IMR-90 (cell line): Measurements from ENCODE around the gene F2RL3. TPM values are rescaled to one million over a fixed set of nuclear protein-coding genes. Genes with fewer than 3 reads are reported as not detected.
"Not testable (repeated sequence)": the region's sequence is repeated elsewhere in the genome, so short reads cannot be mapped to it uniquely, and the experiment has no call there.

Source experiments
- ATAC-seq: fragments of 200-7000 bp; cut with Tn5 transposase; 2 replicates; pipeline ENCODE4 v1.9.1; 2020; ENCODE audit warnings: low read depth, mild to moderate bottlenecking, moderate library complexity
- BruUV-seq: library from RNA; stranded (reverse); fragments of 400-500 nt; replicated peaks from 2 replicates; lab custom pipeline; 2021; lab: Mats Ljungman, UMichigan
- CTCF ChIA-PET: fragments of 300-600 bp; formaldehyde crosslinking; extraction: SDS; loops from one replicate; lab custom pipeline; 2021; ENCODE audit warnings: antibody characterized with exemption; lab: Yijun Ruan, JAX
- POLR2A ChIA-PET: fragments of 300-600 bp; sonication (Branson Sonifier 250); formaldehyde crosslinking; loops from one replicate; lab custom pipeline; 2022; ENCODE audit warnings: antibody characterized with exemption; ENCODE audit not compliant: unreplicated experiment; lab: Charles Lee
- DNase-seq: peaks from one replicate; pipeline ENCODE4 v3.0.0; 2013
- H2AFZ ChIP-seq: replicated peaks from 2 replicates; pipeline ENCODE3; 2013; ENCODE audit warnings: low read length, mild to moderate bottlenecking; ENCODE audit not compliant: poor library complexity
- H2AK5ac ChIP-seq: 2 replicates; pipeline ENCODE4 v1.6.1; 2013; ENCODE audit warnings: low read depth, low read length, inconsistent platforms
- H2AK9ac ChIP-seq: replicated peaks from 2 replicates; pipeline ENCODE3; 2013; ENCODE audit warnings: mild to moderate bottlenecking, low read depth, low read length, moderate library complexity; ENCODE audit not compliant: poor library complexity
- H2BK120ac ChIP-seq: 2 replicates; pipeline ENCODE4 v1.6.1; 2013; ENCODE audit warnings: low read depth, low read length, inconsistent platforms
- H2BK15ac ChIP-seq: 3 replicates; pipeline ENCODE4 v1.6.1; 2013; ENCODE audit warnings: low read depth, low read length, inconsistent platforms
- H2BK20ac ChIP-seq: 2 replicates; pipeline ENCODE4 v1.6.1; 2013; ENCODE audit warnings: low read depth, mild to moderate bottlenecking, inconsistent platforms, low read length, moderate library complexity
- H2BK5ac ChIP-seq: 2 replicates; pipeline ENCODE4 v1.6.1; 2013; ENCODE audit warnings: mild to moderate bottlenecking, low read depth, low read length, inconsistent platforms; ENCODE audit not compliant: poor library complexity, severe bottlenecking
- H3K14ac ChIP-seq: replicated peaks from 2 replicates; pipeline ENCODE4 v1.6.1; 2013; ENCODE audit warnings: low read depth, low read length, inconsistent platforms
- H3K18ac ChIP-seq: 2 replicates; pipeline ENCODE4 v1.6.1; 2013; ENCODE audit warnings: low read depth, low read length, control low read depth
- H3K23ac ChIP-seq: 2 replicates; pipeline ENCODE4 v1.6.1; 2013; ENCODE audit warnings: low read depth, low read length, inconsistent platforms
- H3K27ac ChIP-seq: 2 replicates; pipeline ENCODE4 v1.5.1; 2013; ENCODE audit warnings: mild to moderate bottlenecking, control low read depth, low read length; ENCODE audit not compliant: insufficient read depth
- H3K27me3 ChIP-seq: 2 replicates; pipeline ENCODE4 v1.6.1; 2013; ENCODE audit warnings: low read length; ENCODE audit not compliant: control insufficient read depth, insufficient read depth
- H3K36me3 ChIP-seq: 2 replicates; pipeline ENCODE4 v1.6.1; 2013; ENCODE audit warnings: low read length, mixed read lengths; ENCODE audit not compliant: control insufficient read depth, insufficient read depth
- H3K4ac ChIP-seq: 2 replicates; pipeline ENCODE4 v1.6.1; 2013; ENCODE audit warnings: low read depth, low read length, inconsistent platforms
- H3K4me1 ChIP-seq: 2 replicates; pipeline ENCODE4 v1.6.1; 2013; ENCODE audit warnings: low read length, mixed read lengths; ENCODE audit not compliant: control insufficient read depth, insufficient read depth
- H3K4me2 ChIP-seq: 2 replicates; pipeline ENCODE4 v1.6.1; 2013; ENCODE audit warnings: low read depth, mild to moderate bottlenecking, control low read depth, low read length, moderate library complexity
- H3K4me3 ChIP-seq: 2 replicates; pipeline ENCODE4 v1.5.1; 2013; ENCODE audit warnings: low read depth, mild to moderate bottlenecking, control low read depth, low read length, moderate library complexity; ENCODE audit not compliant: insufficient read depth
- H3K56ac ChIP-seq: 2 replicates; pipeline ENCODE4 v1.6.1; 2013; ENCODE audit warnings: low read length, inconsistent platforms; ENCODE audit not compliant: insufficient read depth; ENCODE audit errors: extremely low read depth
- H3K79me1 ChIP-seq, 2 experiments: 2 replicates each; pipeline ENCODE4 v1.6.1; 2013; ENCODE audit warnings: low read length in 2 of 2, inconsistent platforms in 1 of 2, low read depth in 1 of 2
- H3K9ac ChIP-seq: 2 replicates; pipeline ENCODE4 v1.6.1; 2013; ENCODE audit warnings: low read depth, low read length, control low read depth
- H3K9me1 ChIP-seq: 2 replicates; pipeline ENCODE4 v1.6.1; 2013; ENCODE audit warnings: low read length, inconsistent platforms; ENCODE audit not compliant: insufficient read depth
- H3K9me3 ChIP-seq: 2 replicates; pipeline ENCODE4 v1.6.1; 2013; ENCODE audit warnings: low read length; ENCODE audit not compliant: control insufficient read depth, insufficient read depth
- H4K20me1 ChIP-seq: 2 replicates; pipeline ENCODE4 v1.6.1; 2013; ENCODE audit warnings: low read length, inconsistent platforms; ENCODE audit not compliant: insufficient read depth
- H4K5ac ChIP-seq: 2 replicates; pipeline ENCODE4 v1.6.1; 2013; ENCODE audit warnings: mild to moderate bottlenecking, low read depth, low read length, control low read depth
- H4K8ac ChIP-seq, 2 experiments: 2 replicates each; pipeline ENCODE4 v1.6.1; 2013; ENCODE audit warnings: low read depth in 2 of 2, low read length in 2 of 2, control low read depth in 1 of 2, inconsistent platforms in 1 of 2
- H4K91ac ChIP-seq: 2 replicates; pipeline ENCODE4 v1.6.1; 2013; ENCODE audit warnings: low read depth, low read length, inconsistent platforms; ENCODE audit not compliant: insufficient read depth
- WGBS, 2 experiments: methylation state at CpG; one replicate each; pipeline versions ENCODE4 v1.1.5 to v1.1.7; 2013; ENCODE audit warnings: missing lambda C conversion rate in 2 of 2; ENCODE audit not compliant: insufficient read length in 1 of 2; ENCODE audit errors: extremely low coverage in 2 of 2; 5-methylcytosine and 5-hydroxymethylcytosine counted together
- dilution Hi-C: fragments of 300-500 bp; cut with HindIII; formaldehyde crosslinking; loops from one replicate; pipeline ENCODE4 v1.14.3; 2018; ENCODE audit warnings: low sequenced_read_pairs; ENCODE audit not compliant: unreplicated experiment
- in situ Hi-C: fragments of 300-500 bp; cut with MboI; formaldehyde crosslinking; loops from 3 replicates; pipeline ENCODE4 v1.14.3; 2019; ENCODE audit warnings: low sequenced_read_pairs, inconsistent platforms, mixed read lengths
- intact Hi-C: fragments of 100-400 bp; cut with micrococcal nuclease; formaldehyde crosslinking; loops from 2 replicates; pipeline ENCODE4 v1.10.0; 2022
- polyA plus RNA-seq, 3 experiments: library from polyadenylated mRNA; depleted of rRNA; stranded (reverse); fragments of >200 nt; gene quantifications; 2 replicates each; pipeline ENCODE4 v1.2.3, GENCODE V29; 2012; ENCODE audit warnings: low replicate concordance in 1 of 3
- total RNA-seq: library from RNA; depleted of rRNA; stranded (reverse); fragments of >200 nt; gene quantifications from 2 replicates; pipeline ENCODE4 v1.2.3, GENCODE V29; 2012

The F2RL3 gene
- total and polyA plus RNA-seq, 2 of the 4 experiments (the other 2 are of a cell fraction): 0.03 TPM; not detected in 1

- ATAC-seq, H4K20me1 ChIP-seq, H3K4me1 ChIP-seq, BruUV-seq, H3K56ac ChIP-seq, H3K23ac ChIP-seq, H3K14ac ChIP-seq, H4K91ac ChIP-seq, H3K9ac ChIP-seq, H3K4me2 ChIP-seq, H2BK5ac ChIP-seq, in situ Hi-C loops, H2AFZ ChIP-seq, H3K27ac ChIP-seq, DNase-seq, H2AK5ac ChIP-seq, H3K79me1 ChIP-seq, H3K9me1 ChIP-seq, H3K9me3 ChIP-seq, H3K18ac ChIP-seq, H2BK15ac ChIP-seq, H2BK120ac ChIP-seq, H4K5ac ChIP-seq, CTCF ChIA-PET, H3K27me3 ChIP-seq, H3K4ac ChIP-seq, intact Hi-C loops, H4K8ac ChIP-seq, H3K36me3 ChIP-seq, H3K4me3 ChIP-seq, H2AK9ac ChIP-seq, H2BK20ac ChIP-seq, dilution Hi-C loops, POLR2A ChIA-PET: not testable (repeated sequence)
- 82% methylated on average over 10 of the region's 12 CpGs; no CpG with 5 or more reads in 1 of the 2 experiments for WGBS, 2 experiments
These were observed 49.0 kb downstream of the F2RL3 start for GRCh38 chr19:16937796-16938195.
